H1 (cell line): Measurements from ENCODE around the gene MAPRE3. TPM values are rescaled to one million over a fixed set of nuclear protein-coding genes. Genes with fewer than 3 reads are reported as not detected.

ENCODE experiments used
- CTCF ChIA-PET: fragments of 300-600 bp; sonication (Branson Sonifier 250); formaldehyde crosslinking; loops from one replicate; lab custom pipeline; 2021; ENCODE audit not compliant: partially characterized antibody; lab: Charles Lee
- POLR2A ChIA-PET: fragments of 300-600 bp; sonication (Branson Sonifier 250); formaldehyde crosslinking; loops from one replicate; lab custom pipeline; 2021; ENCODE audit warnings: inconsistent platforms; ENCODE audit not compliant: partially characterized antibody; lab: Charles Lee
- DNase-seq, 2 experiments: peaks; one replicate each; pipeline versions ENCODE4 v3.0.0 to v3.0.0-alpha.2; 2010 to 2022; ENCODE audit warnings: low spot score in 2 of 2, low read depth in 1 of 2, mixed read lengths in 1 of 2
- FAIRE-seq: peaks from 2 replicates; lab custom pipeline; 2011; peaks lifted over from hg19 to GRCh38; lab: Jason Lieb, UNC
- H2AFZ ChIP-seq: 2 replicates; pipeline ENCODE4 v1.8.1; 2012; ENCODE audit warnings: low read length, inconsistent platforms
- H2AK5ac ChIP-seq: 2 replicates; pipeline ENCODE4 v1.6.1; 2013; ENCODE audit warnings: low read depth, low read length
- H2BK120ac ChIP-seq: replicated peaks from 2 replicates; pipeline ENCODE3; 2013; ENCODE audit warnings: low read depth, low read length, inconsistent platforms
- H2BK12ac ChIP-seq: 2 replicates; pipeline ENCODE4 v1.6.1; 2013; ENCODE audit warnings: low read depth, low read length
- H2BK15ac ChIP-seq: 2 replicates; pipeline ENCODE4 v1.6.1; 2013; ENCODE audit warnings: low read length
- H2BK20ac ChIP-seq: 2 replicates; pipeline ENCODE4 v1.6.1; 2013; ENCODE audit warnings: low read length
- H2BK5ac ChIP-seq: 2 replicates; pipeline ENCODE4 v1.6.1; 2013; ENCODE audit warnings: low read depth, low read length
- H3K14ac ChIP-seq: 2 replicates; pipeline ENCODE4 v1.6.1; 2013; ENCODE audit warnings: inconsistent platforms; ENCODE audit not compliant: insufficient read length
- H3K18ac ChIP-seq: 2 replicates; pipeline ENCODE4 v1.6.1; 2013; ENCODE audit warnings: low read length; ENCODE audit errors: extremely low read depth
- H3K23ac ChIP-seq: 2 replicates; pipeline ENCODE4 v1.6.1; 2013; ENCODE audit warnings: inconsistent platforms; ENCODE audit not compliant: insufficient read length
- H3K23me2 ChIP-seq: 2 replicates; pipeline ENCODE4 v1.6.1; 2013; ENCODE audit warnings: low read depth, low read length
- H3K27ac ChIP-seq: 2 replicates; pipeline ENCODE4 v1.6.1; 2011; ENCODE audit warnings: low read depth, low read length, inconsistent platforms
- H3K27me3 ChIP-seq, 4 experiments: replicated peaks in 1 of 4; 1 replicate in 1 of 4; 2 replicates in 3 of 4; pipeline versions ENCODE4 v1.6.1 to v1.8.1; 2011 to 2013; ENCODE audit warnings: low read length in 3 of 4, mild to moderate bottlenecking in 3 of 4, inconsistent platforms in 2 of 4, mixed read lengths in 2 of 4, moderate library complexity in 1 of 4; ENCODE audit not compliant: control insufficient read depth in 3 of 4, insufficient read depth in 3 of 4; ENCODE audit errors: extremely low read depth in 1 of 4
- H3K36me3 ChIP-seq, 4 experiments: 2 replicates each; pipeline versions ENCODE4 v1.6.1 to v1.8.1; 2011 to 2013; ENCODE audit warnings: mild to moderate bottlenecking in 4 of 4, low read length in 3 of 4, moderate library complexity in 2 of 4, control low read depth in 1 of 4, inconsistent platforms in 1 of 4; ENCODE audit not compliant: insufficient read depth in 4 of 4, control insufficient read depth in 2 of 4
- H3K4ac ChIP-seq: replicated peaks from 2 replicates; pipeline ENCODE3; 2013; ENCODE audit warnings: low read length, low read depth, mixed read lengths, inconsistent platforms; ENCODE audit not compliant: insufficient read length
- H3K4me1 ChIP-seq, 4 experiments: replicated peaks in 1 of 4; 1 replicate in 1 of 4; 2 replicates in 3 of 4; pipeline versions ENCODE4 v1.6.1 to v1.8.1; 2011 to 2013; ENCODE audit warnings: low read length in 3 of 4, inconsistent platforms in 2 of 4, mixed read lengths in 1 of 4; ENCODE audit not compliant: insufficient read depth in 4 of 4, control insufficient read depth in 3 of 4
- H3K4me2 ChIP-seq, 2 experiments: 2 replicates each; pipeline versions ENCODE4 v1.6.1 to v1.8.1; 2011 to 2013; ENCODE audit warnings: low read depth in 2 of 2, low read length in 2 of 2, control low read depth in 1 of 2, inconsistent platforms in 1 of 2, mild to moderate bottlenecking in 1 of 2; ENCODE audit not compliant: insufficient read depth in 1 of 2
- H3K4me3 ChIP-seq, 4 experiments: fragments of 200-600, 300-600 bp in 1 of 4; sonication (generic), shearing (Covaris generic), sonication (Bioruptor Twin) in 1 of 4; 2 replicates each; pipeline versions ENCODE4 v1.5.1 to v1.8.1; 2011 to 2016; ENCODE audit warnings: low read length in 4 of 4, low read depth in 3 of 4, control low read depth in 2 of 4, inconsistent platforms in 2 of 4, mild to moderate bottlenecking in 2 of 4, mixed read lengths in 1 of 4, moderate library complexity in 1 of 4; ENCODE audit not compliant: insufficient read depth in 2 of 4; ENCODE audit errors: extremely low read depth in 1 of 4
- H3K56ac ChIP-seq: replicated peaks from 2 replicates; pipeline ENCODE3; 2013; ENCODE audit warnings: low read depth, mild to moderate bottlenecking, mixed read lengths, low read length, inconsistent platforms; ENCODE audit not compliant: insufficient read length
- H3K79me1 ChIP-seq: 2 replicates; pipeline ENCODE4 v1.6.1; 2013; ENCODE audit warnings: low read depth, low read length, control low read depth
- H3K79me2 ChIP-seq, 2 experiments: 2 replicates each; pipeline versions ENCODE4 v1.6.1 to v1.8.1; 2012 to 2013; ENCODE audit warnings: low read length in 2 of 2, mild to moderate bottlenecking in 2 of 2, inconsistent platforms in 1 of 2; ENCODE audit not compliant: insufficient read depth in 2 of 2, control insufficient read depth in 1 of 2
- H3K9ac ChIP-seq, 4 experiments: replicated peaks in 1 of 4; 1 replicate in 1 of 4; 2 replicates in 3 of 4; pipeline versions ENCODE4 v1.6.1 to v1.8.1; 2011 to 2013; ENCODE audit warnings: low read depth in 3 of 4, low read length in 3 of 4, control low read depth in 2 of 4, mild to moderate bottlenecking in 2 of 4, moderate library complexity in 2 of 4, inconsistent platforms in 1 of 4; ENCODE audit errors: extremely low read depth in 1 of 4
- H3K9me3 ChIP-seq, 2 experiments: 2 replicates each; pipeline versions ENCODE4 v1.6.1 to v1.8.1; 2012 to 2013; ENCODE audit warnings: mild to moderate bottlenecking in 2 of 2, moderate library complexity in 2 of 2, control low read depth in 1 of 2, inconsistent platforms in 1 of 2, low read depth in 1 of 2, low read length in 1 of 2, mixed read lengths in 1 of 2; ENCODE audit not compliant: insufficient read depth in 2 of 2
- H4K20me1 ChIP-seq, 2 experiments: replicated peaks in 1 of 2; 2 replicates each; pipeline versions ENCODE3 to v1.8.1; 2011 to 2013; ENCODE audit warnings: inconsistent platforms in 2 of 2, low read length in 2 of 2, mild to moderate bottlenecking in 1 of 2; ENCODE audit not compliant: insufficient read depth in 2 of 2, control insufficient read depth in 1 of 2
- H4K5ac ChIP-seq: 2 replicates; pipeline ENCODE4 v1.6.1; 2013; ENCODE audit warnings: low read length, low read depth, mixed read lengths, inconsistent platforms; ENCODE audit not compliant: insufficient read length
- H4K8ac ChIP-seq: 2 replicates; pipeline ENCODE4 v1.8.0; 2013; ENCODE audit warnings: mild to moderate bottlenecking, moderate library complexity, low read length, inconsistent platforms; ENCODE audit not compliant: insufficient read depth; ENCODE audit errors: extremely low read depth
- H4K91ac ChIP-seq: replicated peaks from 2 replicates; pipeline ENCODE3; 2013; ENCODE audit warnings: low read length, mixed read lengths, inconsistent platforms; ENCODE audit not compliant: insufficient read length
- RAD21 ChIP-seq, 2 experiments: IDR thresholded peaks in 1 of 2; conservative IDR thresholded peaks in 1 of 2; 2 replicates each; pipeline ENCODE4 v1.6.1; 2011; ENCODE audit warnings: low read depth in 2 of 2, low read length in 2 of 2, improper control_type of control experiment in 1 of 2, inconsistent platforms in 1 of 2, mild to moderate bottlenecking in 1 of 2, moderate library complexity in 1 of 2
- TEAD4 ChIP-seq: IDR thresholded peaks from 2 replicates; pipeline ENCODE4 v1.6.1; 2012; ENCODE audit warnings: low read depth, low read length, inconsistent platforms, mixed read lengths
- WGBS, 2 experiments: shearing (Covaris generic) in 1 of 2; methylation state at CpG; one replicate each; pipeline versions ENCODE4 v1.1.6 to v1.1.7; 2013 to 2015; ENCODE audit warnings: low lambda C conversion rate in 2 of 2, mixed read lengths in 2 of 2, inconsistent platforms in 1 of 2, low coverage in 1 of 2, missing lambda C conversion rate in 1 of 2; ENCODE audit not compliant: insufficient replicate concordance in 2 of 2, insufficient coverage in 1 of 2, insufficient read length in 1 of 2; ENCODE audit errors: extremely low coverage in 1 of 2, missing lambda C conversion rate in 1 of 2; 5-methylcytosine and 5-hydroxymethylcytosine counted together
- polyA plus RNA-seq, 7 experiments: library from polyadenylated mRNA; depleted of rRNA in 3 of 7; stranded (reverse) in 5 of 7; unstranded in 2 of 7; fragments of >200 nt in 5 of 7; fragments of 200-250 nt in 2 of 7; gene quantifications; 1 replicate in 5 of 7; 2 replicates in 1 of 7; 4 replicates in 1 of 7; pipeline versions ENCODE4 v1.2.1 to v1.2.3, GENCODE V29; 2011 to 2013; ENCODE audit warnings: missing spikeins in 2 of 7, mixed read lengths in 2 of 7
- total RNA-seq: library from RNA; stranded (reverse); fragmentation: NEBNext Ultra II Directional; extraction: Animal tissue kit (Norgen Biotek cat#: 25700); gene quantifications from 2 replicates; pipeline ENCODE4 v1.2.1, GENCODE V29; 2021

MAPRE3 gene
- total and polyA plus RNA-seq, 2 of the 8 experiments (the other 6 are each of a cell fraction or from before 2014, with no cell fraction given) = 4.9 to 6.6 TPM

GRCh38 chr2:26925100-26925791 is 45.2 kb upstream of the MAPRE3 start:
- Histone ChIP-seq H3K27ac (no peak overlapping the region), H4K8ac (no peak overlapping the region), H3K23ac (no peak overlapping the region), H2BK15ac (0 out of 2 replicates have a peak overlapping the region, but pooled peaks have one; percentile 77), H3K79me1 (no peaks in the 10 kb centered on the region), H3K56ac (no peak overlapping the region), H3K23me2 (no peaks in the 10 kb centered on the region), H3K9me3 (no peaks in the 10 kb centered on the region), H3K9ac (no peak overlapping the region), H3K79me2 (no peaks in the 10 kb centered on the region), H2BK20ac (no peak overlapping the region)
- ChIA-PET CTCF (interaction anchor here (0.9 to 4.6 kb wide), 7 partner anchors 8 to 79 kb away, joined by 3 to 34 read pairs (median 3); no protein-coding TSS in a partner anchor), POLR2A (interaction anchor here (1.0 kb wide), 1 partner anchor 11 kb away, joined by 3 read pairs; no protein-coding TSS in a partner anchor)
- FAIRE-seq = no peak
- peak; percentile 65 for TF ChIP-seq TEAD4
- TF ChIP-seq RAD21 (IDR thresholded peaks at IDR 0.05 in 1 of 2, conservative IDR thresholded peaks at IDR 0.05 in 1 of 2; ENCODE audit: low read depth in 2 of 2, low read length in 2 of 2) = no peak
- TF ChIP-seq, all 59 proteins: peak for 1
- Histone ChIP-seq H2BK12ac (peak overlapping the region; percentile 93; the same call in 1 of the 2 replicates), H4K5ac (no peak overlapping the region), H2AFZ (no peak overlapping the region), H3K4me1 (peaks cover 0 to 8% (median 5%) of the 10 kb centered on the region in 4 experiments; a peak in 5 of 7 replicates), H3K4ac (no peak overlapping the region), H2BK5ac (peak overlapping the region; percentile 20; the same call in 1 of the 2 replicates), H2AK5ac (no peak overlapping the region), H3K4me3 (no peak overlapping the region), H3K36me3 (no peaks in the 10 kb centered on the region; a peak in 1 of 8 replicates), H3K27me3 (no peaks in the 10 kb centered on the region; a peak in 1 of 7 replicates), H3K14ac (no peak overlapping the region), H3K18ac (0 out of 2 replicates have a peak overlapping the region, but pooled peaks have one; percentile 11), H4K91ac (no peak overlapping the region), H3K4me2 (no peak overlapping the region), H4K20me1 (no peaks in the 10 kb centered on the region), H2BK120ac (no peak overlapping the region)
- 77% methylated on average over 9 of the region's 9 CpGs; no CpG with 5 or more reads in 1 of the 2 experiments for WGBS, 2 experiments
- DNase-seq = no peak
